ENCODE results near the gene RXRB. TPM values are rescaled to one million over a fixed set of nuclear protein-coding genes. Genes with fewer than 3 reads are reported as not detected.

The RXRB gene
- total RNA-seq, 2 donors from 2014 or later, result 24.8 to 27.2 TPM

DNA sequence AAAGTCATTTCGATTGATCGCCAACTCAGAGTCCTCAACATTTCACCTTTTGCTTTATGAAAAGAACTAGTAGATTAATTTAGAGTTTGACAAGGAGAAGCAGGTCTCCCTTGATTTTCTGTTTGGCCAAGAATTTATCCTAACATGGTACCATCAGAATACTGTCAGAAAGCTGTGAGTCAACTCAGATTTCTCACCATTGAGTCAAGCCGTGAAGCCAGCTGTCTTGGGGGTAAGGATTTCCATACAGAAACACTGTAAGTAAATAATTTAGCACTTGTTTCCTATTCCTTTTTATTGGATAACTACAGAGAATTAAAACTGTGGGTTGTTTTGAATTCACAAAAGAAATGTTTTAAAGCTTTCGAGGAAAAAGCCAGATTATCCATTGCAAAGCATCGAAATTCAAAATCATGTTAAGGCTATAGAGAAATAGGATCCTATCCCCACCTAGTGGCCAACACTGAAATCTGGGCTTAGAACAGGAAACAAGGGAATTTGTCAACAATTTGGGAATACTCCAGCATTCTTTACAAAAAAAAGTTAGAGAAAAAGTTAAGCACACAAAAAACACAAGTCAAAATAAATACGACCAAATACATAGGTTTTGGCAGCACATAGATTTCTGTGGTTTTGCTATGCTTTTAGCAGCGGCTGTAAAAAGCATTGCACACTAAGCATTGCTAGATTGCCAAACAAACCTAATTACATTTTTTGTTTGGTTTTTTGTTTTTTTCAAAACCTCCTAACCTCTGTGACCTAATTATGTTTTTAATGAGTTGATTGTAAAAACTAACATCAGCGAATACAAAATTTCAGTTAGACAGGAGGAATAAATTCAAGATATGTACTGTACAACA is 52.4 kb downstream of the RXRB start:
- H3K27ac ChIP-seq (ENCODE audit: low read depth, low read length), result no peak overlapping the region
- H3K27me3 Mint-ChIP-seq (ENCODE audit: insufficient read depth), result peaks cover 4% of the 10 kb centered on the region
- no peak overlapping the region for H3K4me3 Mint-ChIP-seq
- no peak overlapping the region for H3K27ac Mint-ChIP-seq
- no peaks in the 10 kb centered on the region for H3K27me3 ChIP-seq (ENCODE audit: control insufficient read depth, insufficient read depth, low read length, poor library complexity, severe bottlenecking)
- H3K9me3 ChIP-seq (ENCODE audit: control insufficient read depth, low read length), result peaks cover 10% of the 10 kb centered on the region
- H3K9ac ChIP-seq (ENCODE audit: extremely low read depth, low read length, poor library complexity, severe bottlenecking), result no peak overlapping the region
- H3K4me1 Mint-ChIP-seq, result no peaks in the 10 kb centered on the region
- DNase-seq, result no peak
- H3K36me3 Mint-ChIP-seq (ENCODE audit: low read depth), result peaks cover 2% of the 10 kb centered on the region
- 42 to 57% methylated on average over 4 to 7 of the region's 8 CpGs for WGBS, 2 experiments (ENCODE audit: insufficient coverage in 1 of 2, insufficient read length in 1 of 2)
- H3K36me3 ChIP-seq (ENCODE audit: control insufficient read depth, insufficient read depth, low read length), result no peaks in the 10 kb centered on the region
- H3K4me3 ChIP-seq (ENCODE audit: low read length), result no peak overlapping the region
- peak; percentile 92 for TF ChIP-seq CTCF (conservative IDR thresholded peaks at IDR 0.05)
- H3K9me3 Mint-ChIP-seq, result peaks cover 23% of the 10 kb centered on the region
- no peaks in the 10 kb centered on the region for H3K4me1 ChIP-seq (ENCODE audit: control insufficient read depth, insufficient read depth, low read length)

- Histone ChIP-seq H3K36me3 (ENCODE audit: control insufficient read depth, insufficient read depth, low read length) (no peaks in the 10 kb centered on the region), H3K27me3 (ENCODE audit: control insufficient read depth, insufficient read depth, low read length, poor library complexity, severe bottlenecking) (no peaks in the 10 kb centered on the region), H3K27ac (ENCODE audit: low read depth, low read length) (no peak overlapping the region), H3K9ac (ENCODE audit: extremely low read depth, low read length, poor library complexity, severe bottlenecking) (no peak overlapping the region), H3K9me3 (ENCODE audit: control insufficient read depth, low read length) (no peaks in the 10 kb centered on the region), H3K4me3 (ENCODE audit: low read length) (no peak overlapping the region), H3K4me1 (ENCODE audit: control insufficient read depth, insufficient read depth, low read length) (no peaks in the 10 kb centered on the region)
- no peak for TF ChIP-seq CTCF (conservative IDR thresholded peaks at IDR 0.05)
- Mint-ChIP-seq H3K4me1 (no peaks in the 10 kb centered on the region), H3K27ac (no peak overlapping the region), H3K27me3 (ENCODE audit: insufficient read depth) (peaks cover 13% of the 10 kb centered on the region), H3K4me3 (no peak overlapping the region), H3K36me3 (ENCODE audit: low read depth) (no peaks in the 10 kb centered on the region), H3K9me3 (peaks cover 2% of the 10 kb centered on the region)
- DNase-seq, result no peak
- WGBS, 2 experiments (ENCODE audit: insufficient coverage in 1 of 2, insufficient read length in 1 of 2), result 84% methylated on average over 1 of the region's 1 CpG; no CpG with 5 or more reads in 1 of the 2 experiments
Measured at GRCh38 chr6:33144373-33144772, 56.1 kb downstream of the RXRB start.

Small RNA genes lying within 50 kb of the gene (microRNA-seq; reads per million reads assigned to microRNA genes)
- gene MIR219A1 (ENCODE audit: borderline microRNAs expressed), result 0.59 reads per million

Other genes with a start within 250 kb of the RXRB start
- 10 to 100 TPM in 1 of 2 donors, 1 to 10 TPM in 1; 4.9 to 19.0 TPM for gene HLA-DMA, start 247.6 kb downstream of the RXRB start, total RNA-seq
- gene BRD2, start 232.1 kb downstream of the RXRB start, total RNA-seq, result 100 to 1,000 TPM; 209 to 233 TPM
- 10 to 100 TPM; 10.6 to 11.1 TPM for gene HLA-DOA, start 191.1 kb downstream of the RXRB start, total RNA-seq
- gene HLA-DPA1, start 127.0 kb downstream of the RXRB start, total RNA-seq, result 1 to 10 TPM; 1.7 to 1.9 TPM
- 10 to 100 TPM; 13.5 to 20.6 TPM for gene HLA-DPB1, start 124.7 kb downstream of the RXRB start, total RNA-seq
- 1 to 10 TPM; 1.3 to 2.8 TPM for gene COL11A2, start 8.2 kb downstream of the RXRB start, total RNA-seq
- 100 to 1,000 TPM; 123 to 163 TPM for gene SLC39A7, start 202 bp upstream of the RXRB start, total RNA-seq
- gene HSD17B8, start 4.0 kb upstream of the RXRB start, total RNA-seq, result 1 to 10 TPM; 5.7 to 6.8 TPM
- 10 to 100 TPM; 31.0 to 31.8 TPM for gene RING1, start 7.8 kb upstream of the RXRB start, total RNA-seq
- 10 to 100 TPM; 51.4 to 63.9 TPM for gene VPS52, start 71.2 kb upstream of the RXRB start, total RNA-seq
- gene RPS18, start 71.4 kb upstream of the RXRB start, total RNA-seq, result 1,000 to 10,000 TPM; 2,541 to 3,009 TPM
- 1 to 10 TPM; 3.9 to 5.5 TPM for gene B3GALT4, start 76.5 kb upstream of the RXRB start, total RNA-seq
- 10 to 100 TPM; 42.9 to 62.5 TPM for gene WDR46, start 88.6 kb upstream of the RXRB start, total RNA-seq
- 10 to 100 TPM; 69.9 to 86.4 TPM for gene PFDN6, start 88.9 kb upstream of the RXRB start, total RNA-seq
- 10 to 100 TPM; 85.6 to 98.0 TPM for gene RGL2, start 98.3 kb upstream of the RXRB start, total RNA-seq
- gene TAPBP, start 113.4 kb upstream of the RXRB start, total RNA-seq, result 10 to 100 TPM in 1 of 2 donors, 1 to 10 TPM in 1; 7.0 to 11.1 TPM
- 10 to 100 TPM; 15.2 to 19.8 TPM for gene ZBTB22, start 117.1 kb upstream of the RXRB start, total RNA-seq
- 10 to 100 TPM; 51.2 to 52.6 TPM for gene DAXX, start 122.3 kb upstream of the RXRB start, total RNA-seq
- gene KIFC1, start 191.2 kb upstream of the RXRB start, total RNA-seq, result 10 to 100 TPM; 56.6 to 94.3 TPM
- gene PHF1, start 210.3 kb upstream of the RXRB start, total RNA-seq, result 10 to 100 TPM; 71.4 to 75.7 TPM
- 100 to 1,000 TPM; 198 to 219 TPM for gene CUTA, start 217.4 kb upstream of the RXRB start, total RNA-seq
- 10 to 100 TPM; 90.2 to 94.2 TPM for gene SYNGAP1, start 219.4 kb upstream of the RXRB start, total RNA-seq